Activated CD8-positive, alpha-beta memory T cell treated with anti-CD3 and anti-CD28 coated beads, Interleukin-2, amount 50 U/mL, for 24 hours (primary cell): ENCODE data around the gene ZNF367.

Experiments used
- DNase-seq: peaks from one replicate; pipeline ENCODE4 v3.0.0-alpha.2; 2020; ENCODE audit errors: extremely low read depth

ZNF367 gene

GRCh38 chr9:96418083-96418919 lies at the start of gene ZNF367:
Gene ZNF367 (minus strand): TSS chr9:96418370. CDS start chr9:96418032, 338 bp downstream.
- peak; percentile 76 for DNase-seq

GRCh38 chr9:96467784-96468183 lies 49.6 kb upstream of the ZNF367 start:
- DNase-seq, result no peak

GRCh38 chr9:96464426-96464825 lies 46.3 kb upstream of the ZNF367 start:
- DNase-seq, result no peak

GRCh38 chr9:96462541-96462940 lies 44.4 kb upstream of the ZNF367 start:
- no peak for DNase-seq

GRCh38 chr9:96461336-96461735 lies 43.2 kb upstream of the ZNF367 start:
- DNase-seq, result no peak

- no peak for DNase-seq
Observed at GRCh38 chr9:96460882-96461281, 42.7 kb upstream of the ZNF367 start.

- DNase-seq, result no peak
Observed at GRCh38 chr9:96460470-96460869, 42.3 kb upstream of the ZNF367 start.

GRCh38 chr9:96459268-96460007 lies 41.3 kb upstream of the ZNF367 start:
- DNase-seq, result no peak

GRCh38 chr9:96458226-96458625 lies 40.1 kb upstream of the ZNF367 start:
- no peak for DNase-seq

GRCh38 chr9:96457266-96457665 lies 39.1 kb upstream of the ZNF367 start:
- DNase-seq, result no peak

GRCh38 chr9:96453625-96454024 lies 35.5 kb upstream of the ZNF367 start:
- DNase-seq, result no peak

GRCh38 chr9:96450613-96451528 lies 32.7 kb upstream of the ZNF367 start:
- no peak for DNase-seq

GRCh38 chr9:96449845-96450612 lies 31.9 kb upstream of the ZNF367 start, which contains the start of gene HABP4:
Gene HABP4 (plus strand): TSS chr9:96450169. CDS start chr9:96450280, 111 bp downstream.
- DNase-seq, result peak; percentile 80

GRCh38 chr9:96449523-96449844 lies 31.3 kb upstream of the ZNF367 start:
- DNase-seq, result no peak

GRCh38 chr9:96448546-96449170 lies 30.5 kb upstream of the ZNF367 start:
- no peak for DNase-seq

GRCh38 chr9:96447406-96447805 lies 29.2 kb upstream of the ZNF367 start:
- DNase-seq, result no peak

- no peak for DNase-seq
Observed at GRCh38 chr9:96442491-96442890, 24.3 kb upstream of the ZNF367 start.

- no peak for DNase-seq
Observed at GRCh38 chr9:96441798-96442445, 23.8 kb upstream of the ZNF367 start.

- DNase-seq, result no peak
Observed at GRCh38 chr9:96440671-96441199, 22.6 kb upstream of the ZNF367 start.

- no peak for DNase-seq
Observed at GRCh38 chr9:96437454-96437853, 19.3 kb upstream of the ZNF367 start.
